ENCODE results near the gene NHLH1. TPM values are rescaled to one million over a fixed set of nuclear protein-coding genes. Genes with fewer than 3 reads are reported as not detected.

Gene NHLH1
- total RNA-seq, 3 donors from 2014 or later (not counting 1 experiment from before 2014, with no cell fraction given) = 0.13 to 0.16 TPM; not detected in 1

DNA sequence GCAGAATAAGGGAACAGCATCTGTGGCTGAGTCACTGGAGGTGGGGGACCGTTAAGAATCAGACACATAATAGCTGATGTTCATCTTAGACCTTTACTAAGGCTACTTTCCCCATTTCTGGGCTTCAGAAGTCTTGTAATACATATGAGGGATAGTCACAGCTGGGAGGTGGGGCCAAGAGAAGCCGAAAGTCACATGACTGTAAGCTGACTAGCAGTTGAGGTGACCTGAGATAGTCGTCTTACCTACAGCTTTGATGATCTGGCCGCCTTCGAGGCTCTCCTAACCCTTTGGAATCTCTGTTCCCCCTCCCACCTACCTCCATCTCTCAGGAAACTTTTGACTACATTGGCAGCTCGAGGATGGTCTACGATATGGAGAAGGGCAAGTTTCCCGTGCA lies 14.3 kb upstream of the NHLH1 start:
- Histone ChIP-seq H3K4me1 (ENCODE audit: control insufficient read depth, insufficient read depth, low read length) (no peaks in the 10 kb centered on the region), H3K4me3 (ENCODE audit: low read length) (no peak overlapping the region), H3K9me3 (ENCODE audit: control insufficient read depth, insufficient read depth, low read length) (no peaks in the 10 kb centered on the region), H3K27ac (ENCODE audit: low read length) (no peak overlapping the region), H3K27me3 (ENCODE audit: control insufficient read depth, insufficient read depth, low read length) (no peaks in the 10 kb centered on the region), H3K36me3 (ENCODE audit: control insufficient read depth, insufficient read depth, low read length) (peaks cover 95% of the 10 kb centered on the region)
- no peak for ATAC-seq
- intact Hi-C loops (cut with micrococcal nuclease) = no loop called here
- Mint-ChIP-seq H3K27me3 (ENCODE audit: low read depth in 2 of 2) (no peaks in the 10 kb centered on the region), H3K4me1 (peaks cover 0 to 4% of the 10 kb centered on the region in 2 donors), H3K27ac (no peak overlapping the region), H3K4me3 (no peak overlapping the region), H3K9me3 (no peaks in the 10 kb centered on the region), H3K36me3 (peaks cover 51% of the 10 kb centered on the region)
- 96% methylated on average over 8 of the region's 8 CpGs for WGBS (ENCODE audit: insufficient coverage)
- TF ChIP-seq CTCF (IDR thresholded peaks at IDR 0.05) = no peak
- DNase-seq = no peak

GRCh38 chr1:160353223-160353622 lies 13.6 kb upstream of the NHLH1 start:
- H3K4me1 Mint-ChIP-seq = peaks cover 0 to 4% of the 10 kb centered on the region in 2 donors
- Histone ChIP-seq H3K27me3 (ENCODE audit: control insufficient read depth, insufficient read depth, low read length) (no peaks in the 10 kb centered on the region), H3K9me3 (ENCODE audit: control insufficient read depth, insufficient read depth, low read length) (no peaks in the 10 kb centered on the region), H3K4me3 (ENCODE audit: low read length) (no peak overlapping the region), H3K4me1 (ENCODE audit: control insufficient read depth, insufficient read depth, low read length) (no peaks in the 10 kb centered on the region), H3K36me3 (ENCODE audit: control insufficient read depth, insufficient read depth, low read length) (peaks cover 97% of the 10 kb centered on the region), H3K27ac (ENCODE audit: low read length) (no peak overlapping the region)
- no peak overlapping the region for H3K4me3 Mint-ChIP-seq
- WGBS (ENCODE audit: insufficient coverage) = 100% methylated on average over 2 of the region's 2 CpGs
- peaks cover 53% of the 10 kb centered on the region for H3K36me3 Mint-ChIP-seq
- H3K27me3 Mint-ChIP-seq (ENCODE audit: low read depth in 2 of 2) = no peaks in the 10 kb centered on the region
- no peaks in the 10 kb centered on the region for H3K9me3 Mint-ChIP-seq
- no peak for DNase-seq
- no peak overlapping the region for H3K27ac Mint-ChIP-seq
- ATAC-seq = no peak
- intact Hi-C loops (cut with micrococcal nuclease) = no loop called here
- no peak for TF ChIP-seq CTCF (IDR thresholded peaks at IDR 0.05)

DNA sequence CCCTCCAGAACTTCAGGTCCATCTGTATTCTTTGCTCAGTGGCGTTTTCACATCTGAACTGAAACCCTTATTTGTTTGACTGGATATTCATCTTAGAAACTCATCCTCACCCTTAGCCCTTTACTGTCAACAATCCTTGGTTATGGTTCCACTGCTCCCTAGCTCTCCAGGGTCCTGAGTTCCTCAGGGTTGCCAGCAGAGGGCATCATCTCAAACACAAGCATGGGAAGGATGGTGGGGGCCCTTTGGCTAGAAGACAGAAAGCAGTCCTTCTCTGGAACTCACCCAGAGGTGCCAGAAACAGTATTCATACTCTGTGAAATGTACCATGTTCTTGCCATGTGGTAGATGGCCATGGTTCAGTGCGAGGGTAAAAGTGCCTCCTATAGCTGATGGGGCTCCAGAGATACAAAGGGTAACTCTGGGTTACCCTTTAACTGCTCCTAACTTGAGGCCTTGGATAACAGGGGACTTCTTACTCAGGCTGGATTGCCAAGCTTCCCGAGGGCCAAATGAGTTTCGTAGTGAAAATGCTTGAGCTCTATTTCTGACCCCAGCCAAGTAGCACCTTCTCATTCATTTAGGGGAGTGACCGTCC lies 12.4 kb upstream of the NHLH1 start:
- Histone ChIP-seq H3K9me3 (ENCODE audit: control insufficient read depth, insufficient read depth, low read length) (no peaks in the 10 kb centered on the region), H3K4me1 (ENCODE audit: control insufficient read depth, insufficient read depth, low read length) (no peaks in the 10 kb centered on the region), H3K27me3 (ENCODE audit: control insufficient read depth, insufficient read depth, low read length) (no peaks in the 10 kb centered on the region), H3K27ac (ENCODE audit: low read length) (no peak overlapping the region), H3K4me3 (ENCODE audit: low read length) (no peak overlapping the region), H3K36me3 (ENCODE audit: control insufficient read depth, insufficient read depth, low read length) (peaks cover 91% of the 10 kb centered on the region)
- 92% methylated on average over 5 of the region's 5 CpGs for WGBS (ENCODE audit: insufficient coverage)
- Mint-ChIP-seq H3K9me3 (no peaks in the 10 kb centered on the region), H3K4me1 (peaks cover 0 to 4% of the 10 kb centered on the region in 2 donors), H3K4me3 (no peak overlapping the region), H3K36me3 (peaks cover 59% of the 10 kb centered on the region), H3K27me3 (ENCODE audit: low read depth in 2 of 2) (no peaks in the 10 kb centered on the region), H3K27ac (peak overlapping the region in 1 of 2 donors; percentile 40)
- peak in 1 of 2 donors; percentile 49 for DNase-seq
- intact Hi-C loops (cut with micrococcal nuclease) = no loop called here
- peak; percentile 24 for TF ChIP-seq CTCF (IDR thresholded peaks at IDR 0.05)
- peak in 2 of 3 donors; percentile 46 to 68 for ATAC-seq
